Omental fat pad (tissue), 4 donors: Measurements from ENCODE around the gene MORC3. TPM values are rescaled to one million over a fixed set of nuclear protein-coding genes. Genes with fewer than 3 reads are reported as not detected.
"Not testable (repeated sequence)": the region's sequence is repeated elsewhere in the genome, so short reads cannot be mapped to it uniquely, and the experiment has no call there.

Experiments used
- ATAC-seq: fragments of 150-250 bp; one replicate; pipeline ENCODE4 v1.9.1; 2016; ENCODE audit warnings: mild to moderate bottlenecking, moderate library complexity; ENCODE audit not compliant: low FRiP score
- DNase-seq: peaks from one replicate; pipeline ENCODE4 v3.0.0-alpha.2; 2019; ENCODE audit warnings: low spot score
- total RNA-seq, 4 donors: library from RNA; depleted of rRNA; stranded (reverse); fragments of >200 nt; gene quantifications; one replicate each; pipeline ENCODE4 v1.1.0, GENCODE V29; 2016
- TF ChIP-seq, protein P1 (sequence below), 3 donors: fragments of 450-650 bp; IDR thresholded peaks; one replicate each; pipeline ENCODE4 v1.5.1; 2016 to 2017; ENCODE audit warnings: antibody characterized with exemption in 3 of 3, mild to moderate bottlenecking in 3 of 3, moderate library complexity in 2 of 3

Gene MORC3
- total RNA-seq, 4 donors from 2014 or later: 26.8 to 43.2 (median 34.1) TPM

DNA sequence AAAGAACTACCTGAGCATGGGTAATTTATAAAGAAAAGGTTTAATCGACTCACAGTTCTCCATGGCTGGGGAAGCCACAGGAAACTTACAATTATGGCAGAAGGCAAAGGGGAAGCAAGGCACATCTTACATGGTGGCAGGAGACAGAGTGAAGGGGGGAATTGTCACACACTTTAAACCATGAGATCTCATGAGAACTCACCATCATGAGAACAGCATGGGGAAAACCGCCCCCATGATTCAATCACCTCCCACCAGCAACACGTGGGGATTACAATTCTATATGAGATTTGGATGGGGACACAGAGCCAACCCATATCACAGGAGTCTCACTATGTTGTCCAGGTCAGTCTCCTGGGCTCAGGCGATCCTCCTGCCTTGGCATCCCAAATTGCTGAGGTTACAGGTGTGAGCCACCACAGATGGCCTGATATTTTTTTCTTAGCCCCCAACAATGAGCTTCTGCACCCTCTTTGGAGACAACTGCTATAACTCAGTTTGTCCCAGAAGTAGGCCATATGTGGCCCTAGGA, 22.5 kb upstream of the MORC3 start:
- DNase-seq: no peak
- TF ChIP-seq, protein P1, sequence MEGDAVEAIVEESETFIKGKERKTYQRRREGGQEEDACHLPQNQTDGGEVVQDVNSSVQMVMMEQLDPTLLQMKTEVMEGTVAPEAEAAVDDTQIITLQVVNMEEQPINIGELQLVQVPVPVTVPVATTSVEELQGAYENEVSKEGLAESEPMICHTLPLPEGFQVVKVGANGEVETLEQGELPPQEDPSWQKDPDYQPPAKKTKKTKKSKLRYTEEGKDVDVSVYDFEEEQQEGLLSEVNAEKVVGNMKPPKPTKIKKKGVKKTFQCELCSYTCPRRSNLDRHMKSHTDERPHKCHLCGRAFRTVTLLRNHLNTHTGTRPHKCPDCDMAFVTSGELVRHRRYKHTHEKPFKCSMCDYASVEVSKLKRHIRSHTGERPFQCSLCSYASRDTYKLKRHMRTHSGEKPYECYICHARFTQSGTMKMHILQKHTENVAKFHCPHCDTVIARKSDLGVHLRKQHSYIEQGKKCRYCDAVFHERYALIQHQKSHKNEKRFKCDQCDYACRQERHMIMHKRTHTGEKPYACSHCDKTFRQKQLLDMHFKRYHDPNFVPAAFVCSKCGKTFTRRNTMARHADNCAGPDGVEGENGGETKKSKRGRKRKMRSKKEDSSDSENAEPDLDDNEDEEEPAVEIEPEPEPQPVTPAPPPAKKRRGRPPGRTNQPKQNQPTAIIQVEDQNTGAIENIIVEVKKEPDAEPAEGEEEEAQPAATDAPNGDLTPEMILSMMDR (IDR thresholded peaks at IDR 0.05): no peak
- peak; percentile 45 for ATAC-seq

DNA sequence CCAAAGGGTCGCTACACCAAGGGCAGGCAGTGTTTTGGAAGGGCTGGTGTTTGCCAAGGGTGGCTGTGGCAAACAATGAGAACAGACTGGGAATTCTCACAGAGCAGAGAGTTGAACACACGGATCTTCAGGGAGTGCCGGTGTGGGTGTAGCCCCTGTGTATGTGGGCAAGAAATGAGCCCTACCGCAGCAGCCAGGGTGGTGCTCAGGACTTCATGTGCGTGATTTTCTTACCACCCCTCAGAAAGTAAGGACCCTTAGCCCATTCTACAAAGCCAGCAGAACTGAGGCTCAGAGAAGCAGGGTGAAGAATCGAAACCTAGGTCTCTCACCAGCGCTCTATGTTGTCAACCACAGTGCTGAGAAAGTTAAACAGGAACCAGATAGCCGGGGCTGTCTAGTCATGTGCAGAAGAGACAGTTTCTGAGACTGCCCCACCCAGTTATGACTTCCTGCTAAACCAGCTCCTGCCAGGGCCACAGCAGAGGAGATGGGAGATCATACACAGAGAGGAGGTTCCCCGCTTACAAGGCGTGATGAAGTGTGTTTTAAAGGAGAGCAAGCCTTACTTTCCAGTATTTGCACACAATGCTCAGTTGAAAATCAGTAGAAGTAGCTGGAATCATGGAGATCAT, 21.9 kb upstream of the MORC3 start:
- DNase-seq: no peak
- peak; percentile 67 for ATAC-seq
- TF ChIP-seq, protein P1 (IDR thresholded peaks at IDR 0.05): no peak

DNA sequence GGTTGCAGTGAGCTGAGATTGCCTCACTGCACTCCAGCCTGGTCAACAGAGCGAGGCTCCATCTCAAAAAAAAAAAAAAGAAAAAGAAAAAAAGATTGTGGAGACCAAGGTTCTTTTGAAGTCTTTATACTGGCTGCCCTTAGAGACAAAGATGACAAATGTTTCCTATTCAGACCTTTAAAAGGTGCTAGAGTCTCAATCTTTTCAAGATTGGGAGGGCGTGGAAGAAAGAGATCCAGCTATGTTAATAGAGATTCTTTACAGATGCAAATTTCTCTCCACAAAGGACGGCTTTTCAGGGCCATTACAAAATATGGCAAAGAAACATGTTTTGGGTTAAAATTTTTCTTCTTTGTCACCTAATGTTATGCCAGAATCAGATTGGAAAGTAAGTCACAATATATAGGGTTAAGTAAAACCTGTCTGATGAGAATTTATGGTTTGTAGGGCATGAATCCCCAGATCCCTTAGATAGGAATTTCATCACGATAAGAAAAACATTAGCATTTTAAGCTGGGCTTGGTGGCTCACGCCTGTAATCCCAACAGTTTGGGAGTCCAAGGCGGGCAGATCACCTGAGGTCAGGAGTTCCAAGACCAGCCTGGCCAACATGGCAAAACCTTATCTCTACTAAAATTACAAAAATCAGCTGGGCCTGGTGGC, 13.0 kb upstream of the MORC3 start:
- TF ChIP-seq, protein P1 (IDR thresholded peaks at IDR 0.05): no peak
- ATAC-seq (no peak), DNase-seq (no peak)

DNA sequence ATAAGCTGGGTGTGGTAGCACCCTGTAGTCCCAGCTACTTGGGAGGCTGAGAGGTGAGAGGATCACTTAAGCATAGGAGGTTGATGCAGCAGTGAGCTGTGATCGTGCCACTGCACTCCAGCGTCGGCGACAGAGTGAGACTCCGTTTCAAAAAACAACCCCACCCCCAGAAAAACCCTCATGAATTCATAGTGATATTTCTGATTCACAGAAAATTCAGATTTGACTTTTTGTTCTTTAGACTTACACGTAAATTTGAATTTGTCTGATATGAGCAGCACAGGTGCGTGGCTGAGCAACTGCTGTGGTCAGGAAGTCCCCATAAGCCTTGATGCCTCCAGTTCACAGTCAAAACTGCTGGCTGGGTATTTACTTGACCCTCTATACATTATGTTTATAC, 10.0 kb upstream of the MORC3 start:
- TF ChIP-seq, protein P1 (IDR thresholded peaks at IDR 0.05): no peak
- DNase-seq (no peak), ATAC-seq (no peak)

DNA sequence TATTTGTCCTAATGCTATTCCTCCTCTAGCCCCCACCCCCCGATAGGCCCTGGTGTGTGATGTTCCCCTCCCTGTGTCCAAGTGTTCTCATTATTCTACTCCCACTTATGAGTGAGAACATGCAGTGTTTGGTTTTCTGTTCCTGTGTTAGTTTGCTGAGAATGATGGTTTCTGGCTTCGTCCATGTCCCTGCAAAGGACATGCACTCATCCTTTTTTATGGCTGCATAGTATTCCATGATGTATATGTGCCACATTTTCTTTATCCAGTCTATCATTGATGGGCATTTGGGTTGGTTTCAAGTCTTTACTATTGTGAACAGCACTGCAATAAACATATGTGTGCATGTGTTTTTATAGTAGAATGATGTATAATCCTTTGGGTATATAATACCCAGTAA, 6.6 kb upstream of the MORC3 start:
- ATAC-seq, DNase-seq: not testable (repeated sequence)

DNA sequence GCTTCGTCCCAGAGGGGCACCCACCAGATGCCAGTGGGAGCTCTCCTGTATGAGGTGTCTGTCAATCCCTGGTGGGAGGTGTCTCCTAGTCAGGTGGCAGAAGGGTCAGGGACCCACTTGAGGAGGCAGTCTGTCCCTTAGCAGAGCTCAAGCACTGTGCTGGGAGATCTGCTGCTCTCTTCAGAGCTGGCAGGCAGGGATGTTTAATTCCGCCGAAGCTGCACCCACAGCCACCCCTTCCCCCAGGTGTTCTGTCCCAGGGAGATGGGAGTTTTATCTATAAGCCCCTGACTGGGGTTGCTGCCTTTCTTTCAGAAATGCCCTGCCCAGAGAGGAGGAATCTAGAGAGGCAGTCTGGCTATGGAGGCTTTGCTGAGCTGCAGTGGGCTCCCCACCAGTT, 4.0 kb upstream of the MORC3 start:
- not testable (repeated sequence) for DNase-seq, ATAC-seq

DNA sequence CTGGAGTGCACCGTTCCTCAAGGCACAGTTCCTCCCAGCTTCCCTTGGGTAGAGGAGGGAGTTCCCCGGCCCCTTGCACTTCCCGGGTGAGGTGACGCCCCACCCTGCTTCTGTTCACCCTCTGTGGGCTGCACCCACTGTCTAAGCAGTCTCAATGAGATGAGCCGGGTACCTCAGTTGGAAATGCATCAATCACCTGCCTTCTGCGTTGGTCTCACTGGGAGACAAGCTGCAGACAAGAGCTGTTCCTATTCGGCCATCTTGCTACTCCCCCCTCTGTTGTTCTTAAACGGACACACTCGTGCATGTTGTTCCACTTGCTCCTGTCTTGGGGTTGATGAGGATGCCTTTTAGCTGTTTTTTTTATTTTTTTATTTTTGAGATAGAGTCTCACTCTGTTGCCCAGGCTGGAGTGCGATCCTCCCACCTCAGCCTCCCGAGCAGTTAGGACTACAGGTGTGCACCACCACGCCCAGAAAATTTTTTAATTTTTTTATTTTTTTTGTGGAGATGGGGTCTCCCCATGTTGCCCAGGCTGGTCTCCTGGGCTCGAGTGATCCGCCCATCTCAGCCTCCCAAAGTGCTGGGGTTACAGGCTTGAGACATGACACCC, 3.0 kb upstream of the MORC3 start:
- TF ChIP-seq, protein P1 (IDR thresholded peaks at IDR 0.05): no peak
- DNase-seq (no peak), ATAC-seq (no peak)

DNA sequence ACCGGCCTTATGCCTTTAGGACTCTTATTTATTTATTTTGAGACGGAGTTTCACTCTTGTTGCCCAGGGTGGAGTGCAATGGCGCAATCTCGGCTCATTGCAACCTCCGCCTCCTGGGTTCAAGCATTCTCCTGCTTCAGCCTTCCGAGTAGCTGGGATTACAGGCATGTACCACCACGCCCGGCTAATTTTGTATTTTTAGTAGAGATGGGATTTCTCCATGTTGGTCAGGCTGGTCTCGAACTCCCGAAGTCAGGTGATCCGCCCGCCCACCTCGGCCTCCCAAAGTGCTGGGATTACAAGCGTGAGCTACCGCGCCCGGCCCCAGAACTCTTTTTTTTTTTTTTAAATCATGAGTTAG, 611 bp upstream of the MORC3 start:
- DNase-seq, ATAC-seq: not testable (repeated sequence)
